Measurements from ENCODE around the gene DHRS3.

DHRS3 gene

DNA sequence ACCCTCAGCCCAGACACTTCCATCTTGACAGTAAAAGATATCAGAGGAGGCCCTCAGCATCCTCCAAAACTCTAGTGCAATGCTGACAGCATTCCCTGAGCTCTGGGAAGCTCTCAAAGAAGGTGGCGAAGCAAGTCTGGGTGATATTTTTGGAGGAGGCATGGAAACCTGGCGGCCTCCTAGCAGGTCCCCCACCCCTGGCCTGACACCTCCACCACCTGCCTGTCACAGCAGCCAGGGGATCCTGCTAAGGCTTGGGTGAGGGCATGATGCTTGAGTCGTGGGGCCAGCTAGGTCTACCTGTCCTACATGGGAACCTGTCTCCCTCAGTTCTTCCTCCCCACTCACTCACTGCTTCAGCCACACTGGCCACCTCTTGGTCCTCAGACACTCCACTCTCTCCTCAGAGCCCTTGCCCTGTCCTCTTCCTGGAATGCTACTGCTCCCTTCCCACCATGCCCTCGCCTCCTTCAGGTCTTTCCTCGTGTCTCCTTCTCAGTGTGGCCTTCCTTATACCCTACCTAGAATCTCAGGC is 8.5 kb downstream of the DHRS3 start:
- Histone ChIP-seq H3K27me3 (peaks cover 14% of the 10 kb centered on the region), H3K36me3 (no peaks in the 10 kb centered on the region), H3K9me3 (no peaks in the 10 kb centered on the region), H3K4me1 (ENCODE audit: control insufficient read depth in 1 of 2, insufficient read depth in 1 of 2, low read depth in 1 of 2, low read length in 1 of 2) (peaks cover 0 to under 1% of the 10 kb centered on the region in 2 experiments), H3K4me3 (ENCODE audit: low read depth in 1 of 2, low read length in 1 of 2) (no peak overlapping the region), H3K27ac (no peak overlapping the region)
- TF ChIP-seq, protein P1, sequence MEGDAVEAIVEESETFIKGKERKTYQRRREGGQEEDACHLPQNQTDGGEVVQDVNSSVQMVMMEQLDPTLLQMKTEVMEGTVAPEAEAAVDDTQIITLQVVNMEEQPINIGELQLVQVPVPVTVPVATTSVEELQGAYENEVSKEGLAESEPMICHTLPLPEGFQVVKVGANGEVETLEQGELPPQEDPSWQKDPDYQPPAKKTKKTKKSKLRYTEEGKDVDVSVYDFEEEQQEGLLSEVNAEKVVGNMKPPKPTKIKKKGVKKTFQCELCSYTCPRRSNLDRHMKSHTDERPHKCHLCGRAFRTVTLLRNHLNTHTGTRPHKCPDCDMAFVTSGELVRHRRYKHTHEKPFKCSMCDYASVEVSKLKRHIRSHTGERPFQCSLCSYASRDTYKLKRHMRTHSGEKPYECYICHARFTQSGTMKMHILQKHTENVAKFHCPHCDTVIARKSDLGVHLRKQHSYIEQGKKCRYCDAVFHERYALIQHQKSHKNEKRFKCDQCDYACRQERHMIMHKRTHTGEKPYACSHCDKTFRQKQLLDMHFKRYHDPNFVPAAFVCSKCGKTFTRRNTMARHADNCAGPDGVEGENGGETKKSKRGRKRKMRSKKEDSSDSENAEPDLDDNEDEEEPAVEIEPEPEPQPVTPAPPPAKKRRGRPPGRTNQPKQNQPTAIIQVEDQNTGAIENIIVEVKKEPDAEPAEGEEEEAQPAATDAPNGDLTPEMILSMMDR (IDR thresholded peaks at IDR 0.05), result no peak

DNA sequence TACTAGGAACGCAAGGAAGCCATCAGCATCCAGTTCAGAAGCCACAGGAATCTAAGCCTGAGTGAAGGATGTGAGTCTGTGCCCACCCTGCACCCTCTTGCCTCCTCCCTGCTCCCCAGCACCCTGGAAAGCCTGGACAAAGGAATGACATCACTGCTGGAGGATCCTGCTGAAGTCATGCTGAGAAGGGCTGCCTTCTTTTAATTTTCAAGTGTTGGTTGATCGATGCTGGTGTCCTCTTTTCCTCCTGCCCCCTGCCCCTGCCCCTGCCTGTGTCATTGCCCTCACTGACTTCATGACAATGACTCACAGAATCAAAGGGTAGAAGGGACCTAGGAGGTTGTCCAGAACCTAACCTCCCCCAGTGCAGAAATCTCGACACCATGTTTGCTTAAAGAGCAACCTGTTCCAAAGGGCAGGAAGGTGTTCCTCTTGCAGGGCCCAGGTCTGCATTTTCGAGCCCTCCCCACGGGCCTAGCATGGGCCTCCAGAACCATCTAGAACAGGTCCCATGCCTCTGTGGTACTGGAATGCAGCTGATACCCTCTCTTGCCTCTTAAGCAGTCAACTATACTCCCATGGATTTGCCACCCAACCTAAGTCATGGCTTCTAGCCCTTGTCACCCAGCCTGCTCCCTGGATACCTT is 9.6 kb downstream of the DHRS3 start:
- peaks cover 0 to 3% of the 10 kb centered on the region in 2 experiments for H3K4me1 ChIP-seq (ENCODE audit: control insufficient read depth in 1 of 2, insufficient read depth in 1 of 2, low read depth in 1 of 2, low read length in 1 of 2)
- no peak overlapping the region for H3K27ac ChIP-seq
- no peak overlapping the region for H3K4me3 ChIP-seq (ENCODE audit: low read depth in 1 of 2, low read length in 1 of 2)
- H3K36me3 ChIP-seq, result no peaks in the 10 kb centered on the region
- no peaks in the 10 kb centered on the region for H3K9me3 ChIP-seq
- peaks cover 14% of the 10 kb centered on the region for H3K27me3 ChIP-seq
- TF ChIP-seq, protein P1 (IDR thresholded peaks at IDR 0.05), result no peak

DNA sequence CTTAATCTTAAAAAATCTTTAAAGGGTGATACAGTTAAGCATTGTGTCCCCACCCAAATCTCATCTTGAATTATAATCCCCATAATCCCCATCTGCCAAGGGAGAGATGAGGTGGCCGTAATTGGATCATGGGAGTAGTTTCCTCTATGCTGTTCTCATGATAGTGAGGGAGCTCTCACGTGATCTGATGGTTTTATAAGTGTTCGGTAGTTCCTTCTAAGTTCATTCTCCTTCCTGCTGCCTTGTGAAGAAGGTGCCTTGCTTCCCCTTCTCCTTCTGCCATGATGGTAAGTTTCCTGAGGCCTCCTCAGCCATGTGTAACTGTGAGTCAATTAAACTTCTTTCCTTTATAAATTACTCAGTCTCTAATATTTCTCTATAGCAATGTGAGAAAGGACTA is 10.7 kb downstream of the DHRS3 start:
- TF ChIP-seq, protein P1 (IDR thresholded peaks at IDR 0.05), result no peak
- H3K4me1 ChIP-seq (ENCODE audit: control insufficient read depth in 1 of 2, insufficient read depth in 1 of 2, low read depth in 1 of 2, low read length in 1 of 2), result peaks cover 0 to 3% of the 10 kb centered on the region in 2 experiments
- H3K27me3 ChIP-seq, result peaks cover 15% of the 10 kb centered on the region
- no peaks in the 10 kb centered on the region for H3K36me3 ChIP-seq
- no peaks in the 10 kb centered on the region for H3K9me3 ChIP-seq
- H3K27ac ChIP-seq, result no peak overlapping the region
- H3K4me3 ChIP-seq (ENCODE audit: low read depth in 1 of 2, low read length in 1 of 2), result no peak overlapping the region

DNA sequence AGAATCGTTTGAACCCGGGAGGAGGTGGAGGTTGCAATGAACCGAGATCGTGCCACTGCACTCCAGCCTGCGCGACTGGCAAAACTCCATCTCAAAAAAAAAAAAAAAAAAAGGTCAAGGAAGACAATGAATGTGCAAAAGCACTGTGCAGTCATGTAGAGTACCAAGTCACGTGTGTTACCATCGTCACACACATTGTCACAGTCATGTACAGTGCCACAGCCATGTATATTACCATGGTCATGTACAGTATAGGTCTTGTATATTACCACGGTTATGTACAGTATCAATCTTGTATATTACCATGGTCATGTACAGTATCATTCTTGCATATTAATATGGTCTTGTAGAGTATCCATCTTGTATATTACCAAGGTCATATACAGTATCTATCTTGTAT is 13.0 kb downstream of the DHRS3 start:
- Histone ChIP-seq H3K4me3 (ENCODE audit: low read depth in 1 of 2, low read length in 1 of 2) (no peak overlapping the region), H3K27me3 (peaks cover 22% of the 10 kb centered on the region), H3K27ac (no peak overlapping the region), H3K36me3 (no peaks in the 10 kb centered on the region), H3K4me1 (ENCODE audit: control insufficient read depth in 1 of 2, insufficient read depth in 1 of 2, low read depth in 1 of 2, low read length in 1 of 2) (peaks cover 0 to 3% of the 10 kb centered on the region in 2 experiments), H3K9me3 (no peaks in the 10 kb centered on the region)
- TF ChIP-seq, protein P1 (IDR thresholded peaks at IDR 0.05), result no peak

DNA sequence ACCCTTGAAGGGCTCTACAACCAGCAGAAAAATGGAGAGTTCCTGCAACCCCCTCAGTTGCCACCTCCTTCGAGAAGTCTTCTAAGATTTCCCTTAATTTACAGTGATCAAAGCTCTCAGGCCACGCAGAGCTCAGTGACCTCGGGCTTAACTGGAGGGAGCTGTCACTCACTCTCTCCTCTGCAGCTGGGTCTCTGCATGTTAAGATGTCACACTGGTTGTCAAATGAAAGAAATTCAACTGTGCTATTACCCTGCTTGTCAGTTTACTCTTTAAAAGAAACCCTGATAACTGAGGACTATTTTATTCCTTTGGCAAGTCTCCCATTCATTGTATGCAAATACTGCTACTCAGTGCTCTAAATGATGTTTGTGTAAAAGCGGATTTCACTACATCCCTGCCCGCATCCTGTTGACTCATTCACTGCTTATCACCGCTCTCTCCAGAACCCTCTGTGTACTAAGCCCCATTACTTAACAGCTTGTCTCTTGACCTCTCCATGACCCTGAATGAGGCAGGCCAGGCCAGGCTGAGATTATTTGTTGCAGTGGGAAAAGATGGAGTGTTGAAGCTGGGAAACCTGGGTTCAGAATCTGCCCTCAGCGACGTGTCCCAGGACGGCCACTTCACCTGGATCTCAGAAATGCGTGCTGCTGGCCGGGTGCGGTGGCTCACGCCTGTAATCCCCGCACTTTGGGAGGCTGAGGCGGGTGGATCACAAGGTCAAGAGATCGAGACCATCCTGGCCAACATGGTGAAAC is 13.7 kb downstream of the DHRS3 start:
- TF ChIP-seq, protein P1 (IDR thresholded peaks at IDR 0.05), result no peak
- H3K4me3 ChIP-seq (ENCODE audit: low read depth in 1 of 2, low read length in 1 of 2), result no peak overlapping the region
- peaks cover 22% of the 10 kb centered on the region for H3K27me3 ChIP-seq
- H3K36me3 ChIP-seq, result no peaks in the 10 kb centered on the region
- H3K9me3 ChIP-seq, result no peaks in the 10 kb centered on the region
- H3K27ac ChIP-seq, result no peak overlapping the region
- peaks cover 0 to 3% of the 10 kb centered on the region in 2 experiments for H3K4me1 ChIP-seq (ENCODE audit: control insufficient read depth in 1 of 2, insufficient read depth in 1 of 2, low read depth in 1 of 2, low read length in 1 of 2)

All from neutrophil (primary cell).